Parathyroid adenoma (tissue), 2 donors: Measurements from ENCODE around the gene GDE1.

Source experiments
- H2AFZ ChIP-seq: fragments of 300-600 bp; sonication (generic); one replicate; pipeline ENCODE4 v1.7.0; 2017; ENCODE audit warnings: antibody characterized with exemption, mild to moderate bottlenecking
- H3K27ac ChIP-seq: fragments of 300-600 bp; sonication (generic); one replicate; pipeline ENCODE4 v1.7.0; 2017
- H3K27me3 ChIP-seq: fragments of 300-600 bp; sonication (generic); one replicate; pipeline ENCODE4 v1.7.0; 2017; ENCODE audit warnings: low read length; ENCODE audit not compliant: control insufficient read depth, insufficient read depth
- H3K36me3 ChIP-seq: fragments of 300-600 bp; sonication (generic); one replicate; pipeline ENCODE4 v1.7.0; 2017; ENCODE audit warnings: low read length; ENCODE audit not compliant: control insufficient read depth, insufficient read depth
- H3K4me1 ChIP-seq: fragments of 300-600 bp; sonication (generic); one replicate; pipeline ENCODE4 v1.7.0; 2017; ENCODE audit warnings: control low read depth
- H3K4me2 ChIP-seq: fragments of 300-600 bp; sonication (generic); one replicate; pipeline ENCODE4 v1.7.0; 2017; ENCODE audit warnings: low read length
- H3K4me3 ChIP-seq: fragments of 300-600 bp; sonication (generic); one replicate; pipeline ENCODE4 v1.7.0; 2017; ENCODE audit warnings: low read depth, low read length
- H3K79me2 ChIP-seq: fragments of 300-600 bp; sonication (generic); one replicate; pipeline ENCODE4 v1.7.0; 2017; ENCODE audit warnings: control low read depth
- H3K9ac ChIP-seq: fragments of 300-600 bp; sonication (generic); one replicate; pipeline ENCODE4 v1.7.0; 2017; ENCODE audit warnings: mild to moderate bottlenecking
- H3K9me3 ChIP-seq: fragments of 300-600 bp; sonication (generic); one replicate; pipeline ENCODE4 v1.7.0; 2017; ENCODE audit warnings: low read length; ENCODE audit not compliant: control insufficient read depth
- TF ChIP-seq, protein P1 (sequence below): fragments of 300-600 bp; sonication (generic); IDR thresholded peaks from one replicate; pipeline ENCODE4 v1.7.0; 2017; ENCODE audit warnings: antibody characterized with exemption, mild to moderate bottlenecking
- donor health status: primary hyperparathyroidism.

Gene GDE1

GRCh38 chr16:19481296-19481695, 40.6 kb downstream of the GDE1 start:
- no peaks in the 10 kb centered on the region for H3K9me3 ChIP-seq
- no peaks in the 10 kb centered on the region for H3K36me3 ChIP-seq
- no peak overlapping the region for H3K4me3 ChIP-seq
- no peaks in the 10 kb centered on the region for H3K79me2 ChIP-seq
- TF ChIP-seq, protein P1, sequence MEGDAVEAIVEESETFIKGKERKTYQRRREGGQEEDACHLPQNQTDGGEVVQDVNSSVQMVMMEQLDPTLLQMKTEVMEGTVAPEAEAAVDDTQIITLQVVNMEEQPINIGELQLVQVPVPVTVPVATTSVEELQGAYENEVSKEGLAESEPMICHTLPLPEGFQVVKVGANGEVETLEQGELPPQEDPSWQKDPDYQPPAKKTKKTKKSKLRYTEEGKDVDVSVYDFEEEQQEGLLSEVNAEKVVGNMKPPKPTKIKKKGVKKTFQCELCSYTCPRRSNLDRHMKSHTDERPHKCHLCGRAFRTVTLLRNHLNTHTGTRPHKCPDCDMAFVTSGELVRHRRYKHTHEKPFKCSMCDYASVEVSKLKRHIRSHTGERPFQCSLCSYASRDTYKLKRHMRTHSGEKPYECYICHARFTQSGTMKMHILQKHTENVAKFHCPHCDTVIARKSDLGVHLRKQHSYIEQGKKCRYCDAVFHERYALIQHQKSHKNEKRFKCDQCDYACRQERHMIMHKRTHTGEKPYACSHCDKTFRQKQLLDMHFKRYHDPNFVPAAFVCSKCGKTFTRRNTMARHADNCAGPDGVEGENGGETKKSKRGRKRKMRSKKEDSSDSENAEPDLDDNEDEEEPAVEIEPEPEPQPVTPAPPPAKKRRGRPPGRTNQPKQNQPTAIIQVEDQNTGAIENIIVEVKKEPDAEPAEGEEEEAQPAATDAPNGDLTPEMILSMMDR, result no peak
- H3K4me1 ChIP-seq, result no peaks in the 10 kb centered on the region
- no peak overlapping the region for H3K27ac ChIP-seq
- H3K9ac ChIP-seq, result no peak overlapping the region
- H2AFZ ChIP-seq, result no peak overlapping the region
- no peak overlapping the region for H3K4me2 ChIP-seq
- no peaks in the 10 kb centered on the region for H3K27me3 ChIP-seq

GRCh38 chr16:19479302-19479721, 42.6 kb downstream of the GDE1 start:
- no peaks in the 10 kb centered on the region for H3K9me3 ChIP-seq
- H3K79me2 ChIP-seq, result no peaks in the 10 kb centered on the region
- H3K4me1 ChIP-seq, result no peaks in the 10 kb centered on the region
- H2AFZ ChIP-seq, result no peak overlapping the region
- no peaks in the 10 kb centered on the region for H3K27me3 ChIP-seq
- TF ChIP-seq, protein P1, result no peak
- H3K27ac ChIP-seq, result no peak overlapping the region
- no peak overlapping the region for H3K9ac ChIP-seq
- no peak overlapping the region for H3K4me3 ChIP-seq
- H3K4me2 ChIP-seq, result no peak overlapping the region
- no peaks in the 10 kb centered on the region for H3K36me3 ChIP-seq

- H3K4me1 ChIP-seq, result no peaks in the 10 kb centered on the region
- H3K27ac ChIP-seq, result no peak overlapping the region
- H3K79me2 ChIP-seq, result no peaks in the 10 kb centered on the region
- H3K4me3 ChIP-seq, result no peak overlapping the region
- no peak overlapping the region for H3K9ac ChIP-seq
- TF ChIP-seq, protein P1, result no peak
- H2AFZ ChIP-seq, result no peak overlapping the region
- H3K9me3 ChIP-seq, result no peaks in the 10 kb centered on the region
- H3K27me3 ChIP-seq, result no peaks in the 10 kb centered on the region
- no peaks in the 10 kb centered on the region for H3K36me3 ChIP-seq
- no peak overlapping the region for H3K4me2 ChIP-seq
Measured at GRCh38 chr16:19478505-19478904, 43.4 kb downstream of the GDE1 start.

GRCh38 chr16:19474617-19475016, 47.3 kb downstream of the GDE1 start:
- Histone ChIP-seq H3K4me2 (no peak overlapping the region), H3K36me3 (no peaks in the 10 kb centered on the region), H3K4me1 (no peaks in the 10 kb centered on the region), H3K9ac (no peak overlapping the region), H3K9me3 (no peaks in the 10 kb centered on the region), H3K4me3 (no peak overlapping the region), H2AFZ (no peak overlapping the region), H3K27me3 (no peaks in the 10 kb centered on the region), H3K27ac (no peak overlapping the region), H3K79me2 (no peaks in the 10 kb centered on the region)
- TF ChIP-seq, protein P1, result no peak

DNA sequence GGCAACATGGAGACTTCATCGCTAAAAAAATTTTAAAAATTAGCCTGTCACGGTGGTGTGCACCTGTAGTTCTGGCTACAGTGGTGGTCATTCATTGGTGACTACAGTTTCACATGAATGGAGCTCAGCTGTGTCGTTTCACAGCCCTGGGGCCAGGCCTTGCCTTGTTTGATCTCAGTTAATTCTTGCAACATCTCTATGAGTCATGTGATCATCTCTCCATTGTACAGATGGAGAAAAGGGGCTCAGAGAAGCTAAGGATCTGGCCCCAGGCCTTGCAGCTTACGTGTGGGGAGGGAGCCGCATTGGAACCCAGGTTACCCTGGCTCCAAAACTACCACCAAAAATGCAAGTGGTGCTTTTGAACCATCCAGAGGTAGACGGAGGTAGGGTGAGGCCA, 49.4 kb downstream of the GDE1 start:
- Histone ChIP-seq H3K4me3 (no peak overlapping the region), H3K27ac (no peak overlapping the region), H3K9ac (no peak overlapping the region), H3K4me2 (no peak overlapping the region), H3K79me2 (no peaks in the 10 kb centered on the region), H2AFZ (no peak overlapping the region), H3K36me3 (no peaks in the 10 kb centered on the region), H3K9me3 (no peaks in the 10 kb centered on the region), H3K27me3 (no peaks in the 10 kb centered on the region), H3K4me1 (no peaks in the 10 kb centered on the region)
- TF ChIP-seq, protein P1, result no peak
